HUDEP-2 (cell line): ENCODE data around the gene GPR55.

Experiments used
- DNase-seq, 76 experiments: peaks; one replicate each; lab custom pipeline; 2025; ENCODE audit not compliant: unreplicated experiment in 76 of 76; lab: John Stamatoyannopoulos, UW

GPR55 gene

DNA sequence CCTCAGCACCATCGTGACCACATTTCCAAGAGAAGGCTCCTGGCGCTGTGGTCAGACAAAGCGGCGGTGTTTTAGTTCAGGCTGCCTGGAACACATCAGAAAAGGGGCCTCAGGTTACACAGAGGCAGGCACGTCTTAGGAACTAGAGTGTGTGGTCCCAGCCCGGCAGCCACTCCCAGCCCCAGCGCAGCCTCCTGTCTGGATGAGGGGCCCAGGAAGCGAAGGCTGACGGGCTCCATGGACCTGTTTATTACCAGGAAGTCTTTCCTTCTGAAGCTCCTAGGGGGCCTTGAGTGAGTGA is 10.0 kb upstream of the GPR55 start:
- DNase-seq = no peak

DNA sequence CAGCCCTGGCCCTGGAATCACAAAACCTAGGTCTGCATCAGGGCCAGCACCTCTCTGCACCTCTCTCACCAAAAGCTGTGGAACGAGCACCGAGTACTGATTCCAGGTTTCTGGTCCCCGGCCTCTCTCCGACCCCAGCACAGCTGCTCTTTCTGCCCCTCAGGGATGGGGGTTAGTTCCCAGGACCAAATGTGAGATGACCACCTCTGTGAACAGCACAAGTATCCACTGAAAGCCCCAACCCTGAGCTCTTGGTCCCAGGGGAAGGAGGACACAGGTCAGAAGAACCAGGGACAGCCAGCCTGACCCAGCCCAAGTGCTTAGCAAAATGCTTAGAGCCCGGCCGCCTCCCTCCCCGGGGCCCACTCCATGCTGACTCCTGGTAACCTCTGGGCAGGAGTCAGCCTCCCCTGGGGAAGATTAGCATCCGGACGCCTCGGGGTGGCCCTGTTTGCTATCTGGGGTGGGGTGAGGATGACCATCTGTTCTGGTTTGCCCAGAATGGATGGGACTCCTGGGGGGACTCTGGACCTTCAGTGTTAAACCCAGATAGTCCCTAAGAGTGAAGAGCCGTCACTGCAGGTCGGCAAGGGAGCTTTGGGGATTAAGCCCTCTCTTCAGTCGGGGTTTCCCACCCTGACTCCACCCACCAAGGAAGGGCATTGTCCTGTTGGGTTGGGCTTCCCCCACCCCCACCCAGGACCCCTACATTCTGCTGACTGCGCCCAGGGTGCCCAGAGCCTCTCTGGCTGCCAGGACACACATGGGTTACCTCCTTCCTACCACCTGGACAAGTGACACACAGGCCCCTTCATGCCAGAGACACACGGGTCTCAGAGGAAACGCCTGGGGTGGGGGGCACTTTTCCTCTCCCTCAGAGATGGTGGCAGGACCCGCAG is 9.4 kb upstream of the GPR55 start:
- DNase-seq = no peak

DNA sequence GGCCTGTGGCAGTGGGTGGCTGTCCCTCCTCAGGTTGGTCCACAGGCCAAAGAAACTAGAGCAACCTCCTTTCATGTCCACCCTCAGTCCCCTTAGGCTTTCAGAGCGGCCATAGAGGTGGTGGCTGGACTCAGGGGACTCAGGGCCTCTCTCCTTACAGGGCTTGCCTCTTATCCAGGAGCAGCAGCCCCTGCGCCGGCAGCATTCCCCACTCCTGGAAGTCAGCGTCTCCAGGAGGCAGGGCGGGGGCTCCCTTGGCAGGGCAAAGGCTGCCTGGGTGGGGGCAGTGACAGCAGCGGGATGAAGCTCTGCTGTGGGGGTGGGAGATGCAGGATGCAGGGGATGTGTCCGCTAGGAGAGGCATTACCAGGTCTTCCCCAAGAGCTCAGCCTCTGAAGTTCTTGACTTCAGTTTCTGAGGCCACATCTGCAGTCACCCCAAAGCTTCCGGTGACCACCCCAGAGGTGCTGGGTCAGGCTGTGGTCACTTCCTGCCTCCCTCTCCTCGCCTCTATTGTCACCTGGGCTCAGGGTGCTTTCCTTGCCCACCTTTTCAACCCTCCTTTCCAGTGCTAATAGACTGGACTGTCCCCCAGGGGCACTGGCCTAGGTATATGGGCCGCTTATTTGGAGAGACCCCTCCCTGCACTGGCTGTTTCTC is 8.6 kb upstream of the GPR55 start:
- DNase-seq = no peak

DNA sequence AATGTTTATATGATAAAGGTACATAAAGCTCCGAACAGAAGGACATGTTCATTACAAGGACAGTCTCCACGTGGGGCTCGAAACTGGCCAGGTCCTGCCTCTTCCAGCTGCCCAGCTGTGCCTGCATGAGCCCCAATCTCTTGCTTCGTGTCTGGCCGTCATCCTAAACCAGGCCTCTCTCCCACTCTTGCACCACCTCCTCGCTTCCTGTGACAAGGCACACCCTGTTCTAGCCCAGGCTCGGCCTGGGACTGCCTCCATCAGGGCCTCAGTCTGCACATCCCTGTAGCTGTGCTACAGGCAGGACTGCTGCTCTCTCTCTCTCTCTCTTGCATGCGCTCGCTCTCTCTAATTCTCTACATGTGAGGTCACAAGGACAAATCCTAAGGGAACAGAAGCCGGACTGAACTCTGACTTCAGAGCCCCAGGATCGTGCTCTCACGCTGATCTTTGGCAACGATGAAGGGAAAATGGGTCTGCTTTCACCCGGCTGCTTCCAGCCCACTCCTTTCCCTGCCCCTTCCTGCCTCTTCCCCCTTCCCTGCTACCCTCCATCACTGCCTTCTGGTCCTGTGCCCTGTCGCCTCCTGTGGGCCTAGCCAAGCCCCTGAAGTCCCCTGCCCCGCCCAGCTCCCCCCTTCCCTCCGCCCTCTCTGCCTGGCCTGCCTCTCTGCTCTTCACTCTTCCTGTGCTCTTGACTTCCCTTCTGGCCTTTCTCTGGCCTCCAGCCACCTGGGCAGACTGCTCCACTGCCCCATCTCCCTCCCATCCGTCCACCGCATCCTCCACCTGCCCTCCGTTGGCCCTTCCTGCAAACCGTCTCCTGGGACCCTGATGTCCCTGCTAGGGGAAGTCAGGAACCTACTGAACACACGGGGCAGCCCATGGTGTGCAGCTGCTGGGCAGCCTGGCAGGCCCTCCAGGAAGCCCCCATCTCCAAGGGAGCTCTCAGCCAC is 7.8 kb upstream of the GPR55 start:
- no peak for DNase-seq

DNA sequence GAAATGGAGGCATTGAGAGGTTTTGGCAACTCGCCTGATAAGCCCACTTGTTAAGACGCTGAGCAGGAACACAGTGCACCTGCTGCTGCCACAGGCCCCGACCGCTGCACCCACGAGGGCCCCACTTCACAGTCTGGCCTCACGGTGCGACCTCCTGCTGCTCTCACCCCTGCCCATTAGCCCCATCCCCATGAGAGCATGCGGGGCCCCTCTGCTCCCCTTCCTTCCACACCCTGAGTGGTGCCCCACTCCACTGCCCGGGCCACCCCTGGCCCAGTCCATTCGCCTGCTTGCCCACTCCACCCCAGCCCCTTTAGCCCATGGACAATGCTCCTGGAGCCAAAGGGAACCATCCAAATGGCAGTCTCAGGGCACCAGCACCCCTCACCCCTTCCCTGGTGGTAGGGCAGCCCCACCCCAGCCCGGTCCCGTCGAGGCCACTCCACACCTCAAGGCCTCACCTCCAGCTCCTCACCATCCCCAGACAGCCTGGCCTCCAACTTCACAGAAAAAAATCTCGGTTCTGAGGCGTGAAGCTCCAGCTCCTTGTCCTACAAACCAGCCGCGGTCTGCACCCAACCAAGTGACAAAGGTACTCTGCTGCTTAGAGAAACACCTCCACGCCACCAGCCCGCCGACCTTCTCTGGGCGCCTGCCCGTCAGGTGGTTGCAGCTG is 6.7 kb upstream of the GPR55 start:
- DNase-seq = no peak

DNA sequence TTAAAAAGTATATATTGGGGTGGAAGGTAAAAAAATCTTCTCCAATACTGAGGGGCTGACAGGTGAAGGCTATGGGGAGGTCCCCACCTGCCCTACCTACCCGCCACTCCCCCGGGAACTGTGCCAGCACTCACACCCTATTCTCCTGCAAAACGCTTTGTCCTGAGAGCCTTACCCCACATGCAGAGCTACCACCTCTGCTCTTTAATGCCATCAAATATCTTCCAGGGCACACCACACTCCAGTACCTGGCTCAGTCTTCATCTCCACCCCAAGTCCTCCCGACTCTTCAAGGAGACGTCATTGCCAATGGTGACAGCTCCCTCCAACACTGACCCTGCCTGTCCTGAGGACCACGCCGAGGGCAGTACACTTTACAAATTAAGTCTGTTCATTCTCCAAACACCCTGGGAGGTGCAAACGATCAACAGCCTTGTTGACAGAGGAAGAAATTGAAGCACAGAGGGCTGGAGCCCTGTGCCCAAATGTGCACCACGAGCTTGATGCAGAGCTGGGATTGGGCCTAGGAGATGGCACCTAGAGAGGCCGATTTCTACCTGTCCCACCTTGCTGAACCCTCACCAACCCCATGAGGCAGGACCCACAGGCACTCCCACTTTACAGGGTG is 6.0 kb upstream of the GPR55 start:
- no peak for DNase-seq

DNA sequence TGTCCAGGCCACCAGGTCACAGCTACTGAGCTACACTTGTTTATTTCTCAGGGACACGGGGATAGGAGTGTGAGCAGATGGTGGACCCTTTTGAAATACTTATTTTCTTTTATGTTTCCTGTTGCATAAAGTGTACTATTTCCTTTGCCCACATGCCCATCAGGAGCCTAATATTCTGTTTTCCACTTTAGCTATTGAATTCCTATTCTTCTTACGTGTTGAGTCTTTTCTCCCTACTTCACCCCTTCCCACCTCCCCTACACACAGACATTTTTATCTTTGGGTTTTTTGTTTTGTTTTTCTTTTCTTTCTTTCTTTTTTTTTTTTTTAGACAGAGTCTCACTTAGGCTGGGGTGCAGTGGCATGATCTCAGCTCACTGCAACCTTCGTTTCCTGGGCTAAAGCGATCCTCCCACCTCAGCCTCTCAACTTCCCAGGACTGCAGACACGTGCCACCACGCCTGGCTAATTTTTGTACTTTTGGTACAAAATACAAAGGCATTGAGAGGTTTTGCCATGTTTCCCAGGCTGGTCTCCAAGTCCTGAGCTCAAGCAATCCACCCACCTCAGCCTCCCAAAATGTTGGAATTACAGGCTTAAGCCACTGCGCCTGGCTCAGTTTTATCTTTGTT is 5.2 kb upstream of the GPR55 start:
- no peak for DNase-seq

DNA sequence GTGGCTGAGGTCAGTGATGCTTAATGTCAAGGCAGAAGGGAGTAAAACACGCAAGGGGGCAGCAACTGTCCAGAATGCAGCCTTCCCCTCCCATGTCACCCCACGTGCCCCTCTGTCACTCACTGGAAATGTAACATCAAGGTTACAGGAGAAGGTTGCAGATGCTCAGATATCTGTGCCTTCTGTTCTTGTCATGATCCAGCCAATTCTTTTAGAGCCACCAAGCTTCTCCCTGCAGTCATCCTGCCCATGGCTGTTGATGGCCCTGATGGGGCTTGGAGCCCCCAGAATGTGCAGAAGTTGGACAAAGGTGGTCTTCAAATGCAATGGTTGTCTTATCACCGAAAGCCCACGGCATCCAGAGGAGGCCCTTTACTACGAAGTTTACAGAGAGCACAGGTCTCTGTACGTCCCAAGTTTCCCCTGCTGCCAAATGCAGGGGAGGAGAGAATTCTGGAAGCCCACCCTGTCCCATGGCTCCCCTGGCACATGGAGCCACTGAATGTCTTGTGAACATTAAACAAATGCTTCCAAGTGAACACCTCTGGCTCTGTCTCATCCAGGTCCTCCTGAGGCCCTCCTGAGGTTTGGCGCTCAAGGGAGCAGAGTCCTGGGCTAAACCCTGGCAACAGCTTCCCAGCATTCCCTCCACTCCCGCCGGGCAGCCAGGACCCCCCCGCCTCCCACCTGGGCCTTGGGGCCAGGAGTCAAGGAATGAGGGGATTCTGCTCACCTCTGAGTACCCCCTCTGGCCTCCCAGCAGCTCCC is 4.5 kb upstream of the GPR55 start:
- no peak for DNase-seq

DNA sequence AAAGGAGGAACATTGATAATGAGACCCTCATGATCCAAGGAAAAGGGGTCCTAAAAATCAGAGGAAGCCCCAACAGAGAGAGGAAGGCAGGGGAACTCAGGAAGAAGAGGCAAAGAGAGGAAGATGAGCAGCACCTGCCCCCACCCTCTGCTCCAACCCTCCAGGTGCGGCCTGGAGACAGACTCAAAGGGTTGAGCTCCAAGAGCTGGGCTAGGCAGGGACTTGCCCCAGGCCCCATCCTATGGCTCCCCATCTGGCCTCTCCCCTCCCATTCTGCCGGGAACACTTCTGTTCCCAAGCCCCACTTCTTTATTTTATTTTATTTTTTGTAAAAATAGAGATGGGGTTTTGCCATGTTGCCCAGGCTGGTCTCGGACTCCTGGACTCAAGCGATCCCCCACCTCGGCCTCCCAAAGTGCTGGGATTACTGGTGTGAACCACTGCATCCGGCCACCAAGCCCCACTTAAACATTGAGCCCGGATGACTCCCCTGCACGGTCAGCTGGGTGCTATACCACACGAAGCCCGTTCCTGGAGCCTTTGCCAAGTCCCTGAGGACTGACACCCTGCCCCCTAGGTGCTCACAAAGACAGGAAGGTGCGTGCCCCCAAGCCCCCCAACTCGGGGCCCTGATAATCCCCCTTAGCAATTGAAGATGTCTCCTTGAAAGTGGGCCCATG is 3.8 kb upstream of the GPR55 start:
- DNase-seq = no peak

DNA sequence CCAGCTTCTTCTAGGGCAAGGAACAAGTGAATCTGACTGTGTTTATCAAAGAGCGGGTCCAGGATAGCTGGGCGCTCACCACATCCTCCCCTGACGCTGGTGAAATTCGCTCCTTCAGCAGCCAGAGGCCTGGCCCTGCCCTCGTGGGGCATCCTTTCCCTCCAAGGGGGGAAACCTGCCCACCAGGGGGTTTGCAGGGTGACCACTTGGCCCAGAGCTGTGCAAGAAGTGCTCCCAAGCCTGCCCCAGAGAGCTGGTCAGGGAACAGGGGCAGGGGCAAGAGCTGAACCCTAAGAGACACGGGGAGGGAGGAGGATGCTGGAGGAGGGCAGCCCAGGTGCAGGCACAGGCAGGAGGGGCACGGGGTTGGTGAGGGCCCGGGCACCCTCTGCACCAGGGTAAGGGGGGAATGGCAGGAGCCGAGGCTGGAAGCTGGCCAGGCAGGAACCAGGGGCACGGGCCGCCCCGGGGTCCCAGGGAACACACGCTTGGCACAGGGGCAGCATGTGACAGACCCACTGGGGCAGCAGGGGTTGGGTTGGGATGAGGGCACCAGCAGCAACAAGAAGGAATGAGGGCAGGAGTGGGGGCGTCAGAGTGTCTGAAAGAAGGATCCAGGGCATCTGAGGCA is 2.8 kb upstream of the GPR55 start:
- DNase-seq = no peak

DNA sequence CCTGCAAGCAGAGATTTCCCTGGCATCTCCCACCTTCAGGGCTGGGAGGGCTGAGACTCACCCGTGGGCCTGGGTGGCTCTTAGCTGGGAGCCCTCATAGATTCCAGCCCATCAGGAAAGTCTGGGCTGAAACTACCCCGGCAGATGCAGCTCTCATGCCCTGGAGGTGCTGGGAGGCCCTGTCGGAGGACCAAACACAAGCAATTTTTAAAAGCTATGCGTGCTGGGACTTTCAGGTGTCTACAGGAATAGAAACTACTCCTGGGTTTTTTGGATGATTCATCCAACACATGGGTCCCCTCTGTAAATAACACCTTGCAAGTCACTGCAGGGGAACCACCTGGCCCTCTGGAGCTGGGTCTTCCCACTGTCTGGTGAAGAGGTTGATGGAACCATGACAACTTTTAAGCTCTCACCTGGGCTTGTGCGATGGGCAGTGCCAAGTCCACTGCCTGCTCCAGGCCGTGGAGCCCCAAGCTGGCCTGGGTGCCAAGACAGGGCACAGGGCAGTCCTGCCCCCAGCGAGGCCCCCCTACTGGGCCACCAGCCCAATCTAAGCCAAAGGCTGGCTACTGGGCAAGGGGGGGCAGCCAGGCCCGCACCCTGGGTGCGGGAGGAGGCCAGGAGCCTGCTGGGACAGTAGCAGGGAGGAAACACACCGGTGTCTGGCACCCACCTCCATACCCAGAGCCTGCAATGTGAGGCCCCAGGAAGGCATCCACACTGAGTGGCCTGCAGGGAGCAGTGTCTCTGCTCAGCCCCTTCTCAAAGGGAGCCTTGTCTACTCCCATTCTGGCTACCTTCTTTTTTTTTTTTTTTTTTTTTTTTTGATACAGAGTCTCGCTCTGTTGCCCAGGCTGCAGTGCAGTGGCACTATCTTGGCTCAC is 1.1 kb upstream of the GPR55 start:
- DNase-seq = no peak

DNA sequence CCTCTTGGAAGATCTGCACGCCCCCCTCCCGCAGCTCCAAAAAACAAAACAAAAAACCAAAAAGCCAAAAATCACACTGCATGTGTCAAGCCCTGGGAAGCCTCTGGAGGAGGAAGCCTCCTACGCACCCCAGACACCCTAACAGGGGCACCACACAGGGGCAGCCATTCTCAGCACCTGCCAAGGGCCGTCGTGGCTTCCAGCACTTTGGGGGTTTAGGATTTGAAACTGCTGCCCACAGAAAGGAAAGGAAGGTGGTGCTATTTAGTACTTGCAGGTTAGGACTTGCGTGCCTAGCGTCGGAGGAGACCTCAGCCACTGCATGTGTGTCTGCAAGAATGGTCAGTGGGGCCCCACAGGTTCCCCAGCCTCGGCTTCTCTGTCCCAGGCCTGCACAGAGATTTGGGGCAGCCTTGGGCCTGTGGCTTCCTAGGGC is 419 bp upstream of the GPR55 start:
- DNase-seq = no peak

DNA sequence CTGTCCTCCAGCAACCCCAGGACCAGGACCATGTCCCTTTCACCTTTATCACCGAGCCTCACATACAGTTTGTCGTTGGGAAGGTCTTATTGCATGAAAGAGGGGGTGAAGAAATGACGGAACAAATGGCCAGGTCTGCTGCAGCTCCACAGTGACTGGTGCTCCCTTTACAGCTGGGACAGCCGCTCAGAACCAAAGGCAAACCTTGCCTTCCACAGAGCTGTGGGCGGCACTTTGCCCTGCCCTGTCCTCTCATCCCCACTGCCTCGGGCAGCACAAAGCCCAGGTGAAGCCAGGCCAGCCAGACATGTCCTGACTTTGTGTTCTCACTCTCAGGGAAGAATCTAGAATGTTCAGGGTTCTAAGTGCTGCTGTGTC is 961 bp downstream of the GPR55 start:
- DNase-seq = no peak

DNA sequence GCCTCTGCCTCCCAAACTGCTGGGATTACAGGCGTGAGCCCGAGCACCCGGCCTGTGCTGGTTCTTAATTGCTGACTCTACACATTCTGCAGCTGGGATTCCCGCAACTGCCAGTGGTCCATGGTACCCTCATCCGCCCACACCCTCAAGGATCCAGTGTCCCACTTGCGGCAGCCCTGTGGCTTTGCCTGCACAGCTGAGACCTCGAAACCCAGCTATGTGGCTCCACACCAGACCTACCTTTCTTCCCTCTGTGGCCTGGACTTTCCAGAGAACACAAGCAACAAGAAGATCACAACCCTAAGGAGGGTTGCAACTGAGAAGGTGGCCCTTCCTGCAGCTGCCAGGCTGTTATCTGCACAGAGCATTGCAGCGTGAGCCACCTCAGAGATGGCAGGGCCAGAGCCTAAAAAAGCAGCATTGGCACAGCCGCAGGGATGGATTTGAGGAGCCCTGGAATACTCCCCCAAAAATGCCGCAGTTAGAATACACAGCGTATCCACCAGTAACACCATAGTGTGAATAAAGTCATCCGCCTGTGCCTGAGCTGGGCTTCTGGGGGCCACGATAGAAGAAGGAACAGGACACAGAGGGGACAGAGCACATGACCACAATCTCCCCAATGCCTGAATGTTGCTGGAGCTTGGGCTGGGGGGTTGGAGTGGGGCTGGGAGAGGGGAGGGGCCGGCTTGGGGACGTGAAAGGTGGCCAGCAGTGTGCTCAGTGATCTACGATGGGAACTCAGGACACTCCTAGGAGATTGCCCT is 1.9 kb downstream of the GPR55 start:
- DNase-seq = no peak

DNA sequence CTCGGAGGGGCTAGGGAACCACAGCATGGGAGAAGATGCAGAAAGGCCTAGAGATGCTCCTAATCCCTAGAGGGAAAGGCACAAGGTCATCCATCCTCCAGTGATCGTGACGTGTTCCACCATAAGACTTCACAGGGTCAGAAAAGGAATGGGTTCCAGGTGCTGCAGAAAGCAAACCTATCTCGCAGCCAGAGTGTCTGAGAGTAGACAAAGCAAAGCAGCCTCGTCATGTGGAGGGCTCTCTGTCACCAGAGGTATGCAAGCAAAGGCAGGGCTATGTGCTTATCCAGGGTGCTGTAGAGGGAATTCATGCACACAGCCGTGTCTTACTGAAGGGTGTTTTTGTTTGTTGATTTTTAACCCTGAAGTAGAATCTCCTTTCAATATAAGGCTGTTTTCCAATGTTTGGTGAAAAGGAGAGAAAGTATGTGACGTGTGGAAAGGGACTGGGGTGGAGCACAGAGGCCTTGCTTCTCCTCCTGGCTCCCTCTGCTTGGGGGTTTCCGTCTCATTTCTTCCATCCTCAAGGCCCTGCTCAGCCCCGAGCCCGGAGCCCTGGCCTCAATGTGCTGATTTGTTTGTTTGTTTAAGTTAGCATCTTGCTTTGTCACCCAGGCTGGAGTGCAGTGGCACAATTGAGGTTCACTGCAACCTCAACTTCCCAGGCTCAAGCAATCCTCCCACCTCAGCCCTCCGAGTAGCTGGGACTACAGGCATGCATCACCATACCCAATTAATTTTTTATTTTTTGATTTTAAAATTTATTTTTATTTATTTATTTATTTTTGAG is 3.0 kb downstream of the GPR55 start:
- DNase-seq = no peak

DNA sequence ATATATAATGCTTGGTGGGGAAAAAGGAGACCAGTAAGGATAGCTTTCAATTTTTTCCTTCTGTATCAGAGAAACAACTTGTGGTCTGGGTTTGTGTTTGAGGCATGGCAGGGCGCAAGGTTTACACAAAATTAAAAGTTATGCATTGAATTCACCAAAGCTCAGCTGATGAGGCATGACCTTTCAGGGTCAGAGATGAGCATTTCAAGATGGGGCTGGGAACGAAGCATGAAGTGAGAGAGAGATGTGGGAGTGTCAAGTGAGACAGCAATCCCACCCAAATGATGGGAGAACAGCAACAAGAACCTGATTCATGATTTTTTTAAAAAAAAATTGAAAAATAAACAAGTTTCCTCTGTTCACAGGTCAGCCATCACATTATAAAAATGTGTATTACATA is 4.9 kb downstream of the GPR55 start:
- DNase-seq = no peak
